ENCODE results near the gene RGL1. TPM values are rescaled to one million over a fixed set of nuclear protein-coding genes. Genes with fewer than 3 reads are reported as not detected.
A peak's percentile ranks its signal among the peaks of the same experiment; 100 is the strongest.

The RGL1 gene
- total RNA-seq, 1 donor: 24.6 TPM

- H3K4me1 ChIP-seq (ENCODE audit: insufficient read depth, low read length): peaks cover 35% of the 10 kb centered on the region
- no peaks in the 10 kb centered on the region for H3K36me3 ChIP-seq (ENCODE audit: insufficient read depth, low read length)
- H4K20me1 ChIP-seq (ENCODE audit: insufficient read depth, low read length): no peaks in the 10 kb centered on the region
- H3K9me3 ChIP-seq (ENCODE audit: low read depth, low read length): peaks cover 4% of the 10 kb centered on the region
- H3K27me3 ChIP-seq (ENCODE audit: insufficient read depth, low read length): no peaks in the 10 kb centered on the region
- peak overlapping the region; percentile 54 for H3K27ac ChIP-seq (ENCODE audit: low read depth, low read length)
- H2AFZ ChIP-seq (ENCODE audit: low read length): peak overlapping the region; percentile 81
- peak overlapping the region; percentile 83 for H3K4me2 ChIP-seq (ENCODE audit: insufficient read depth, low read length)
- no peak for TF ChIP-seq CTCF (IDR thresholded peaks at IDR 0.05; ENCODE audit: extremely low read depth, low read depth, low read length)
- H3K79me2 ChIP-seq (ENCODE audit: insufficient read depth, low read length): peaks cover 14% of the 10 kb centered on the region
- H3K4me3 ChIP-seq (ENCODE audit: insufficient read depth, low read length): peak overlapping the region; percentile 73
- no peak for DNase-seq (ENCODE audit: insufficient read length, low spot score, missing footprints)
Observed at GRCh38 chr1:183804387-183804786, 533 bp upstream of the RGL1 start.

- peaks cover 4% of the 10 kb centered on the region for H3K9me3 ChIP-seq (ENCODE audit: low read depth, low read length)
Observed at GRCh38 chr1:183806125-183806524, 1.2 kb downstream of the RGL1 start.

GRCh38 chr1:183806675-183807074, 1.8 kb downstream of the RGL1 start:
- H3K79me2 ChIP-seq (ENCODE audit: insufficient read depth, low read length): peaks cover 19% of the 10 kb centered on the region
- H3K27me3 ChIP-seq (ENCODE audit: insufficient read depth, low read length): no peaks in the 10 kb centered on the region
- H3K4me2 ChIP-seq (ENCODE audit: insufficient read depth, low read length): peak overlapping the region; percentile 83
- peak overlapping the region; percentile 63 for H3K4me3 ChIP-seq (ENCODE audit: insufficient read depth, low read length)
- DNase-seq (ENCODE audit: insufficient read length, low spot score, missing footprints): no peak
- H3K36me3 ChIP-seq (ENCODE audit: insufficient read depth, low read length): no peaks in the 10 kb centered on the region
- peaks cover 2% of the 10 kb centered on the region for H3K9me3 ChIP-seq (ENCODE audit: low read depth, low read length)
- H3K4me1 ChIP-seq (ENCODE audit: insufficient read depth, low read length): peaks cover 38% of the 10 kb centered on the region
- peak overlapping the region; percentile 50 for H3K27ac ChIP-seq (ENCODE audit: low read depth, low read length)
- no peak overlapping the region for H2AFZ ChIP-seq (ENCODE audit: low read length)
- no peak for TF ChIP-seq CTCF (IDR thresholded peaks at IDR 0.05; ENCODE audit: extremely low read depth, low read depth, low read length)
- no peaks in the 10 kb centered on the region for H4K20me1 ChIP-seq (ENCODE audit: insufficient read depth, low read length)

More at GRCh38 chr1:183806125-183806524, 1.2 kb downstream of the RGL1 start:
- Histone ChIP-seq H3K4me3 (ENCODE audit: insufficient read depth, low read length) (peak overlapping the region; percentile 63), H3K4me2 (ENCODE audit: insufficient read depth, low read length) (peak overlapping the region; percentile 83), H3K79me2 (ENCODE audit: insufficient read depth, low read length) (peaks cover 19% of the 10 kb centered on the region), H3K27ac (ENCODE audit: low read depth, low read length) (peak overlapping the region; percentile 50), H3K4me1 (ENCODE audit: insufficient read depth, low read length) (peaks cover 38% of the 10 kb centered on the region), H4K20me1 (ENCODE audit: insufficient read depth, low read length) (no peaks in the 10 kb centered on the region), H2AFZ (ENCODE audit: low read length) (peak overlapping the region; percentile 56), H3K27me3 (ENCODE audit: insufficient read depth, low read length) (no peaks in the 10 kb centered on the region), H3K36me3 (ENCODE audit: insufficient read depth, low read length) (no peaks in the 10 kb centered on the region)
- DNase-seq (ENCODE audit: insufficient read length, low spot score, missing footprints): peak; percentile 32
- no peak for TF ChIP-seq CTCF (IDR thresholded peaks at IDR 0.05; ENCODE audit: extremely low read depth, low read depth, low read length)

- peaks cover 47% of the 10 kb centered on the region for H3K4me1 ChIP-seq (ENCODE audit: insufficient read depth, low read length)
- H3K27ac ChIP-seq (ENCODE audit: low read depth, low read length): peak overlapping the region; percentile 54
- no peak overlapping the region for H2AFZ ChIP-seq (ENCODE audit: low read length)
- H3K4me2 ChIP-seq (ENCODE audit: insufficient read depth, low read length): peak overlapping the region; percentile 28
- H4K20me1 ChIP-seq (ENCODE audit: insufficient read depth, low read length): no peaks in the 10 kb centered on the region
- H3K9me3 ChIP-seq (ENCODE audit: low read depth, low read length): no peaks in the 10 kb centered on the region
- no peak for TF ChIP-seq CTCF (IDR thresholded peaks at IDR 0.05; ENCODE audit: extremely low read depth, low read depth, low read length)
- H3K4me3 ChIP-seq (ENCODE audit: insufficient read depth, low read length): no peak overlapping the region
- no peak for DNase-seq (ENCODE audit: insufficient read length, low spot score, missing footprints)
- H3K36me3 ChIP-seq (ENCODE audit: insufficient read depth, low read length): no peaks in the 10 kb centered on the region
- no peaks in the 10 kb centered on the region for H3K27me3 ChIP-seq (ENCODE audit: insufficient read depth, low read length)
- H3K79me2 ChIP-seq (ENCODE audit: insufficient read depth, low read length): peaks cover 19% of the 10 kb centered on the region
Observed at GRCh38 chr1:183807549-183808168, 2.7 kb downstream of the RGL1 start.
